HepG2 (cell line): ENCODE data around the gene SLC17A8. TPM values are rescaled to one million over a fixed set of nuclear protein-coding genes. Genes with fewer than 3 reads are reported as not detected.

Experiments
- ATAC-seq: fragments of 200-7000 bp; cut with Tn5 transposase; 3 replicates; pipeline ENCODE4 v1.9.1; 2020; ENCODE audit warnings: mild to moderate bottlenecking, moderate library complexity
- BruUV-seq: library from RNA; stranded (reverse); fragments of 400-500 nt; replicated peaks from 2 replicates; lab custom pipeline; 2021; lab: Mats Ljungman, UMichigan
- CTCF ChIA-PET: fragments of 300-600 bp; formaldehyde crosslinking; extraction: SDS; loops from one replicate; lab custom pipeline; 2021; ENCODE audit warnings: low total read pairs, inconsistent platforms, low intra/inter-chr PET ratio; lab: Yijun Ruan, JAX
- POLR2A ChIA-PET: fragments of 350-600 bp; sonication (Branson Sonifier 250); formaldehyde crosslinking; loops from one replicate; lab custom pipeline; 2020; ENCODE audit warnings: antibody characterized with exemption, inconsistent platforms; lab: Yijun Ruan, JAX
- DNase-seq: peaks from one replicate; pipeline ENCODE4 v3.0.0-alpha.2; 2015; ENCODE audit warnings: low spot score
- FAIRE-seq: peaks from 3 replicates; lab custom pipeline; 2011; peaks lifted over from hg19 to GRCh38; lab: Jason Lieb, UNC
- H2AFZ ChIP-seq: one replicate; pipeline ENCODE4 v1.6.1; 2011; ENCODE audit warnings: low read length, inconsistent platforms
- H3K27ac ChIP-seq: fragments of 300-600 bp; 3 replicates; pipeline ENCODE4 v1.8.0; 2011; ENCODE audit warnings: mixed run types, mild to moderate bottlenecking, mixed read lengths, low read length, inconsistent platforms; ENCODE audit not compliant: insufficient read depth; ENCODE audit errors: extremely low read length
- H3K27me3 ChIP-seq, 2 experiments: fragments of 200-600 bp in 1 of 2; 2 replicates in 1 of 2; 3 replicates in 1 of 2; pipeline versions ENCODE4 v1.6.0 to v1.8.0; 2011; ENCODE audit warnings: low read length in 2 of 2, mild to moderate bottlenecking in 2 of 2, moderate library complexity in 2 of 2, inconsistent platforms in 1 of 2; ENCODE audit not compliant: insufficient read depth in 2 of 2, control insufficient read depth in 1 of 2
- H3K36me3 ChIP-seq, 2 experiments: fragments of 200-600 bp in 1 of 2; replicated peaks in 1 of 2; 2 replicates in 1 of 2; 3 replicates in 1 of 2; pipeline versions ENCODE4 v1.5.1 to v1.8.0; 2011; ENCODE audit warnings: low read length in 2 of 2, inconsistent platforms in 1 of 2; ENCODE audit not compliant: insufficient read depth in 2 of 2, control insufficient read depth in 1 of 2
- H3K4me1 ChIP-seq: 2 replicates; pipeline ENCODE4 v1.5.1; 2012; ENCODE audit warnings: low read length, inconsistent platforms; ENCODE audit not compliant: insufficient read depth
- H3K4me2 ChIP-seq: 2 replicates; pipeline ENCODE4 v1.6.0; 2011; ENCODE audit warnings: low read depth, low read length, inconsistent platforms
- H3K4me3 ChIP-seq, 3 experiments: fragments of 200-600 bp in 1 of 3; sonication (generic), shearing (Covaris generic) in 1 of 3; replicated peaks in 1 of 3; 2 replicates each; pipeline ENCODE4 v1.5.1; 2011 to 2016; ENCODE audit warnings: low read length in 3 of 3, inconsistent platforms in 2 of 3, low read depth in 2 of 3, mild to moderate bottlenecking in 2 of 3, control low read depth in 1 of 3, mixed read lengths in 1 of 3; ENCODE audit not compliant: insufficient read depth in 1 of 3
- H3K79me2 ChIP-seq: one replicate; pipeline ENCODE4 v1.6.1; 2011; ENCODE audit warnings: low read length, inconsistent platforms; ENCODE audit not compliant: insufficient read depth
- H3K9ac ChIP-seq: 2 replicates; pipeline ENCODE4 v1.6.0; 2011; ENCODE audit warnings: mild to moderate bottlenecking, low read depth, low read length, inconsistent platforms; ENCODE audit not compliant: insufficient read depth
- H3K9me3 ChIP-seq: 2 replicates; pipeline ENCODE4 v1.5.1; 2012; ENCODE audit warnings: mild to moderate bottlenecking, low read length
- H4K20me1 ChIP-seq: 2 replicates; pipeline ENCODE4 v1.6.0; 2011; ENCODE audit warnings: inconsistent platforms, mild to moderate bottlenecking, low read length, moderate library complexity; ENCODE audit not compliant: insufficient read depth
- BRCA1 ChIP-seq: sonication (generic); formaldehyde crosslinking; IDR thresholded peaks from 2 replicates; pipeline ENCODE4 v1.4.0; 2020; ENCODE audit warnings: missing genetic modification reagents
- FOXP1 ChIP-seq, 2 experiments: fragments of 450-650 bp in 1 of 2; IDR thresholded peaks; 2 replicates each; pipeline ENCODE4 v1.6.1; 2017 to 2018; ENCODE audit warnings: antibody characterized with exemption in 1 of 2
- MAFG ChIP-seq: sonication (generic); formaldehyde crosslinking; IDR thresholded peaks from 2 replicates; pipeline ENCODE4 v1.5.1; 2020; ENCODE audit warnings: mild to moderate bottlenecking, missing genetic modification reagents
- NCOA2 ChIP-seq: sonication (generic); formaldehyde crosslinking; IDR thresholded peaks from 2 replicates; pipeline ENCODE4 v1.8.0; 2022; ENCODE audit warnings: inconsistent platforms
- NFYB ChIP-seq: sonication (generic); formaldehyde crosslinking; IDR thresholded peaks from 2 replicates; pipeline ENCODE4 v1.4.0; 2020; ENCODE audit warnings: missing genetic modification reagents
- NKX3-1 ChIP-seq: sonication (generic); formaldehyde crosslinking; IDR thresholded peaks from 2 replicates; pipeline ENCODE4 v1.5.0; 2020; ENCODE audit warnings: missing genetic modification reagents
- NR2C2 ChIP-seq: sonication (generic); formaldehyde crosslinking; IDR thresholded peaks from 2 replicates; pipeline ENCODE4 v1.4.0; 2020; ENCODE audit warnings: missing genetic modification reagents, mild to moderate bottlenecking, moderate library complexity, borderline replicate concordance
- PTBP1 ChIP-seq: fragments of 200-400 bp; formaldehyde crosslinking; IDR thresholded peaks from 2 replicates; pipeline ENCODE4 v1.6.1; 2018; ENCODE audit warnings: low read length, low read depth; ENCODE audit not compliant: poor library complexity, severe bottlenecking
- SP140L ChIP-seq: sonication (generic); formaldehyde crosslinking; IDR thresholded peaks from 2 replicates; pipeline ENCODE4 v1.4.0; 2020; ENCODE audit warnings: missing genetic modification reagents, borderline replicate concordance
- YEATS4 ChIP-seq: sonication (generic); formaldehyde crosslinking; IDR thresholded peaks from 2 replicates; pipeline ENCODE4 v1.4.0; 2020; ENCODE audit warnings: missing genetic modification reagents, borderline replicate concordance
- ZFP41 ChIP-seq: sonication (generic); formaldehyde crosslinking; IDR thresholded peaks from 2 replicates; pipeline ENCODE4 v1.4.0; 2020; ENCODE audit warnings: mild to moderate bottlenecking, missing genetic modification reagents, borderline replicate concordance
- ZNF333 ChIP-seq: sonication (generic); formaldehyde crosslinking; IDR thresholded peaks from 2 replicates; pipeline ENCODE4 v1.4.0; 2020; ENCODE audit warnings: mild to moderate bottlenecking, missing genetic modification reagents, borderline replicate concordance
- ZNF501 ChIP-seq: sonication (generic); formaldehyde crosslinking; IDR thresholded peaks from 2 replicates; pipeline ENCODE4 v1.5.1; 2020; ENCODE audit warnings: mild to moderate bottlenecking, moderate library complexity, missing genetic modification reagents
- ZNF891 ChIP-seq: sonication (generic); formaldehyde crosslinking; IDR thresholded peaks from 2 replicates; pipeline ENCODE4 v1.5.0; 2020; ENCODE audit warnings: mild to moderate bottlenecking, missing genetic modification reagents
- WGBS: methylation state at CpG from one replicate; pipeline ENCODE4 v1.1.6; 2017; ENCODE audit warnings: low lambda C conversion rate; 5-methylcytosine and 5-hydroxymethylcytosine counted together
- in situ Hi-C: cut with HindIII; loops from 2 replicates; pipeline ENCODE4 v1.10.0; 2017; ENCODE audit warnings: low pct_unique_long_range_greater_than_20kb; ENCODE audit not compliant: extremely low pct_ligation_motif_present
- intact Hi-C: fragments of 100-400 bp; cut with micrococcal nuclease; formaldehyde crosslinking; loops from one replicate; pipeline ENCODE4 v1.10.0; 2022; ENCODE audit not compliant: unreplicated experiment
- polyA plus RNA-seq, 8 experiments: library from polyadenylated mRNA; depleted of rRNA in 3 of 8; stranded (reverse) in 7 of 8; unstranded in 1 of 8; fragments of >200 nt; fragmentation: Illumina TruSeq in 4 of 8; extraction: Trizol in 4 of 8; gene quantifications; 2 replicates each; pipeline versions ENCODE4 v1.2.1 to v1.2.3, GENCODE V29; 2011 to 2016; ENCODE audit warnings: low read depth in 4 of 8, missing spikeins in 1 of 8, mixed read lengths in 1 of 8; ENCODE audit not compliant: insufficient read depth in 1 of 8
- total RNA-seq, 5 experiments: library from RNA; depleted of rRNA; stranded (reverse); fragments of >200 nt; fragmentation: Illumina TruSeq; extraction: Trizol; gene quantifications; 2 replicates each; pipeline ENCODE4 v1.2.3, GENCODE V29; 2016; ENCODE audit warnings: low read depth in 1 of 5
- TF ChIP-seq, protein P1 (sequence below): sonication (generic); formaldehyde crosslinking; IDR thresholded peaks from 2 replicates; pipeline ENCODE4 v1.5.1; 2020; ENCODE audit warnings: mild to moderate bottlenecking, missing genetic modification reagents, moderate library complexity
- TF ChIP-seq, protein P2 (sequence below): sonication (generic); formaldehyde crosslinking; IDR thresholded peaks from 2 replicates; pipeline ENCODE4 v1.5.0; 2020; ENCODE audit warnings: missing genetic modification reagents, mild to moderate bottlenecking, borderline replicate concordance
- TF ChIP-seq, protein P3 (sequence below): IDR thresholded peaks from 2 replicates; pipeline ENCODE4 v1.6.1; 2016; ENCODE audit warnings: missing genetic modification reagents, missing compliant biosample characterization
- TF ChIP-seq, protein P4 (sequence below): sonication (generic); formaldehyde crosslinking; IDR thresholded peaks from 2 replicates; pipeline ENCODE4 v1.5.0; 2020; ENCODE audit warnings: mild to moderate bottlenecking, missing genetic modification reagents
- TF ChIP-seq, protein P5 (sequence below): sonication (generic); formaldehyde crosslinking; IDR thresholded peaks from 2 replicates; pipeline ENCODE4 v1.5.0; 2020; ENCODE audit warnings: mild to moderate bottlenecking, missing genetic modification reagents

Gene SLC17A8
- total and polyA plus RNA-seq, 2 of the 13 experiments (the other 11 are each of a cell fraction or from before 2014, with no cell fraction given), result 0.07 to 0.15 TPM

DNA sequence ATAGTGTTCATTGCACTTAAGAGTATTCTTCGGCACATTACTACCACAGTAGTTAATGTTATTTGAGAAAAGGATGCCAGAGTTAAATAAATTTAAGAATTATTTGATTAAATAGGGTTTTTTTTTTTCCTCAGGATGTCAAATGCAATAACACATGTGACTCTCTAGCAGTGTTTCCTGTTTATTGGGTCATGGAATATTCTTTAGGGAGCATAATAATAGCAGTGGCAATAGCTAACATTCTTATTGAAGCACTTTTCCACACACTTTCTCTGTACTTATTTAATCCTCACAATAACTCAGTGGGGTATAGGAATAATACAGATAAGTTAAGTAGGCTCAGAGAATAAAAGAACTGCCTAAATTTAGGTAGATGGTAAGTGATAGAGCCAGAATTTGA, 45.6 kb upstream of the SLC17A8 start:
- ChIA-PET CTCF (no interaction called here), POLR2A (no interaction called here)
- intact Hi-C loops (no loop called here), in situ Hi-C loops (no loop called here)
- no peak for ATAC-seq
- H3K9ac ChIP-seq, result no peak overlapping the region
- no TSS peak for BruUV-seq
- no peak for DNase-seq
- no peaks in the 10 kb centered on the region for H3K4me1 ChIP-seq
- no peaks in the 10 kb centered on the region for H4K20me1 ChIP-seq
- no peak for FAIRE-seq
- H2AFZ ChIP-seq, result no peak overlapping the region
- no peaks in the 10 kb centered on the region for H3K9me3 ChIP-seq
- peaks cover 0 to 27% of the 10 kb centered on the region in 2 experiments; a peak in 2 of 5 replicates for H3K36me3 ChIP-seq
- TF ChIP-seq, protein P1, sequence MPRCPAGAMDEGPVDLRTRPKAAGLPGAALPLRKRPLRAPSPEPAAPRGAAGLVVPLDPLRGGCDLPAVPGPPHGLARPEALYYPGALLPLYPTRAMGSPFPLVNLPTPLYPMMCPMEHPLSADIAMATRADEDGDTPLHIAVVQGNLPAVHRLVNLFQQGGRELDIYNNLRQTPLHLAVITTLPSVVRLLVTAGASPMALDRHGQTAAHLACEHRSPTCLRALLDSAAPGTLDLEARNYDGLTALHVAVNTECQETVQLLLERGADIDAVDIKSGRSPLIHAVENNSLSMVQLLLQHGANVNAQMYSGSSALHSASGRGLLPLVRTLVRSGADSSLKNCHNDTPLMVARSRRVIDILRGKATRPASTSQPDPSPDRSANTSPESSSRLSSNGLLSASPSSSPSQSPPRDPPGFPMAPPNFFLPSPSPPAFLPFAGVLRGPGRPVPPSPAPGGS, result no peak
- no peak for TF ChIP-seq MAFG
- TF ChIP-seq NKX3-1 (CRISPR knock-in tag), result no peak
- no peak for TF ChIP-seq SP140L (CRISPR knock-in tag)
- TF ChIP-seq NFYB (CRISPR knock-in tag), result no peak
- no peak for TF ChIP-seq ZFP41 (CRISPR knock-in tag)
- TF ChIP-seq, protein P2, sequence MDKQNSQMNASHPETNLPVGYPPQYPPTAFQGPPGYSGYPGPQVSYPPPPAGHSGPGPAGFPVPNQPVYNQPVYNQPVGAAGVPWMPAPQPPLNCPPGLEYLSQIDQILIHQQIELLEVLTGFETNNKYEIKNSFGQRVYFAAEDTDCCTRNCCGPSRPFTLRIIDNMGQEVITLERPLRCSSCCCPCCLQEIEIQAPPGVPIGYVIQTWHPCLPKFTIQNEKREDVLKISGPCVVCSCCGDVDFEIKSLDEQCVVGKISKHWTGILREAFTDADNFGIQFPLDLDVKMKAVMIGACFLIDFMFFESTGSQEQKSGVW (CRISPR knock-in tag), result no peak
- no peak for TF ChIP-seq ZNF333 (CRISPR knock-in tag)
- TF ChIP-seq, protein P3, sequence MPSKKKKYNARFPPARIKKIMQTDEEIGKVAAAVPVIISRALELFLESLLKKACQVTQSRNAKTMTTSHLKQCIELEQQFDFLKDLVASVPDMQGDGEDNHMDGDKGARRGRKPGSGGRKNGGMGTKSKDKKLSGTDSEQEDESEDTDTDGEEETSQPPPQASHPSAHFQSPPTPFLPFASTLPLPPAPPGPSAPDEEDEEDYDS (CRISPR knock-in tag), result no peak
- TF ChIP-seq YEATS4 (CRISPR knock-in tag), result no peak
- TF ChIP-seq FOXP1 (IDR thresholded peaks at IDR 0.05), result no peak
- TF ChIP-seq FOXP1 (CRISPR knock-in tag; IDR thresholded peaks at IDR 0.05), result no peak
- TF ChIP-seq BRCA1 (CRISPR knock-in tag), result no peak
- TF ChIP-seq, protein P4, sequence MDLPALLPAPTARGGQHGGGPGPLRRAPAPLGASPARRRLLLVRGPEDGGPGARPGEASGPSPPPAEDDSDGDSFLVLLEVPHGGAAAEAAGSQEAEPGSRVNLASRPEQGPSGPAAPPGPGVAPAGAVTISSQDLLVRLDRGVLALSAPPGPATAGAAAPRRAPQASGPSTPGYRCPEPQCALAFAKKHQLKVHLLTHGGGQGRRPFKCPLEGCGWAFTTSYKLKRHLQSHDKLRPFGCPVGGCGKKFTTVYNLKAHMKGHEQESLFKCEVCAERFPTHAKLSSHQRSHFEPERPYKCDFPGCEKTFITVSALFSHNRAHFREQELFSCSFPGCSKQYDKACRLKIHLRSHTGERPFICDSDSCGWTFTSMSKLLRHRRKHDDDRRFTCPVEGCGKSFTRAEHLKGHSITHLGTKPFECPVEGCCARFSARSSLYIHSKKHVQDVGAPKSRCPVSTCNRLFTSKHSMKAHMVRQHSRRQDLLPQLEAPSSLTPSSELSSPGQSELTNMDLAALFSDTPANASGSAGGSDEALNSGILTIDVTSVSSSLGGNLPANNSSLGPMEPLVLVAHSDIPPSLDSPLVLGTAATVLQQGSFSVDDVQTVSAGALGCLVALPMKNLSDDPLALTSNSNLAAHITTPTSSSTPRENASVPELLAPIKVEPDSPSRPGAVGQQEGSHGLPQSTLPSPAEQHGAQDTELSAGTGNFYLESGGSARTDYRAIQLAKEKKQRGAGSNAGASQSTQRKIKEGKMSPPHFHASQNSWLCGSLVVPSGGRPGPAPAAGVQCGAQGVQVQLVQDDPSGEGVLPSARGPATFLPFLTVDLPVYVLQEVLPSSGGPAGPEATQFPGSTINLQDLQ (CRISPR knock-in tag), result no peak
- TF ChIP-seq PTBP1, result no peak
- TF ChIP-seq, protein P5, sequence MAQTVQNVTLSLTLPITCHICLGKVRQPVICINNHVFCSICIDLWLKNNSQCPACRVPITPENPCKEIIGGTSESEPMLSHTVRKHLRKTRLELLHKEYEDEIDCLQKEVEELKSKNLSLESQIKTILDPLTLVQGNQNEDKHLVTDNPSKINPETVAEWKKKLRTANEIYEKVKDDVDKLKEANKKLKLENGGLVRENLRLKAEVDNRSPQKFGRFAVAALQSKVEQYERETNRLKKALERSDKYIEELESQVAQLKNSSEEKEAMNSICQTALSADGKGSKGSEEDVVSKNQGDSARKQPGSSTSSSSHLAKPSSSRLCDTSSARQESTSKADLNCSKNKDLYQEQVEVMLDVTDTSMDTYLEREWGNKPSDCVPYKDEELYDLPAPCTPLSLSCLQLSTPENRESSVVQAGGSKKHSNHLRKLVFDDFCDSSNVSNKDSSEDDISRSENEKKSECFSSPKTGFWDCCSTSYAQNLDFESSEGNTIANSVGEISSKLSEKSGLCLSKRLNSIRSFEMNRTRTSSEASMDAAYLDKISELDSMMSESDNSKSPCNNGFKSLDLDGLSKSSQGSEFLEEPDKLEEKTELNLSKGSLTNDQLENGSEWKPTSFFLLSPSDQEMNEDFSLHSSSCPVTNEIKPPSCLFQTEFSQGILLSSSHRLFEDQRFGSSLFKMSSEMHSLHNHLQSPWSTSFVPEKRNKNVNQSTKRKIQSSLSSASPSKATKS (CRISPR knock-in tag), result no peak
- TF ChIP-seq ZNF501 (CRISPR knock-in tag), result no peak
- no peak for TF ChIP-seq NCOA2 (CRISPR knock-in tag)
- TF ChIP-seq ZNF891, result no peak
- TF ChIP-seq NR2C2 (CRISPR knock-in tag), result no peak
- no peak overlapping the region for H3K4me2 ChIP-seq
- no peak overlapping the region for H3K4me3 ChIP-seq
- H3K27ac ChIP-seq, result no peak overlapping the region
- H3K79me2 ChIP-seq, result no peaks in the 10 kb centered on the region
- no peaks in the 10 kb centered on the region for H3K27me3 ChIP-seq
- WGBS, result 98% methylated on average over 1 of the region's 1 CpG
